ENCODE data around the gene PCCA. TPM values are rescaled to one million over a fixed set of nuclear protein-coding genes. Genes with fewer than 3 reads are reported as not detected.

Gene PCCA
- polyA plus RNA-seq, 1 of the 3 experiments (the other 2 are of a cell fraction), result 7.3 TPM

GRCh38 chr13:100068133-100068931 lies 20.6 kb upstream of the PCCA start:
- Histone ChIP-seq H3K4me1 (ENCODE audit: control insufficient read depth in 1 of 2, insufficient read depth in 2 of 2, low read depth in 1 of 2, low read length in 1 of 2) (no peaks in the 10 kb centered on the region), H3F3A (replicated peaks; ENCODE audit: insufficient read depth) (no peaks in the 10 kb centered on the region), H3K4me2 (no peak overlapping the region), H3K79me2 (ENCODE audit: insufficient read depth) (no peaks in the 10 kb centered on the region), H3K9me2 (no peaks in the 10 kb centered on the region), H3K4me3 (ENCODE audit: low read depth in 2 of 2, low read length in 1 of 2) (no peak overlapping the region), H3K9me3 (no peaks in the 10 kb centered on the region), H3K27me3 (ENCODE audit: insufficient read depth) (no peaks in the 10 kb centered on the region), H4K20me1 (ENCODE audit: insufficient read depth) (no peaks in the 10 kb centered on the region), H2AFZ (ENCODE audit: low read depth) (no peak overlapping the region), H3K36me3 (replicated peaks in 1 of 2; ENCODE audit: control insufficient read depth in 1 of 2, insufficient read depth in 2 of 2, low read length in 1 of 2) (no peaks in the 10 kb centered on the region), H3K27ac (ENCODE audit: low read depth in 2 of 2, low read length in 1 of 2) (no peak overlapping the region), H3K9ac (no peak overlapping the region)
- ChIA-PET CTCF (no interaction called here), POLR2A (no interaction called here)
- no peak for DNase-seq
- 68% methylated on average over 3 of the region's 3 CpGs for WGBS (ENCODE audit: low lambda C conversion rate)
- TF ChIP-seq CHD2 (IDR thresholded peaks at IDR 0.05; ENCODE audit: low read length, partially characterized antibody) (no peak), NFIC (IDR thresholded peaks at IDR 0.05; ENCODE audit: borderline replicate concordance) (no peak), GABPA (IDR thresholded peaks at IDR 0.05; ENCODE audit: low read depth) (no peak), RFX5 (IDR thresholded peaks at IDR 0.05; ENCODE audit: low read length) (no peak), GATA2 (CRISPR knock-in tag; IDR thresholded peaks at IDR 0.05) (no peak), FOXM1 (IDR thresholded peaks at IDR 0.05; ENCODE audit: low read depth) (no peak), TEAD4 (IDR thresholded peaks at IDR 0.05; ENCODE audit: borderline replicate concordance, insufficient read depth) (no peak), CTCF (IDR thresholded peaks at IDR 0.05) (no peak), FOSL2 (IDR thresholded peaks at IDR 0.05; ENCODE audit: borderline replicate concordance, low read depth) (no peak), JUND (IDR thresholded peaks at IDR 0.05) (no peak), USF2 (IDR thresholded peaks at IDR 0.05; ENCODE audit: borderline replicate concordance, low read depth, low read length) (no peak), SIN3A (IDR thresholded peaks at IDR 0.05; ENCODE audit: borderline replicate concordance, low read depth, low read length) (no peak), SMC3 (IDR thresholded peaks at IDR 0.05; ENCODE audit: low read depth, low read length) (no peak), NRF1 (IDR thresholded peaks at IDR 0.05; ENCODE audit: low read depth, low read length) (no peak), YY1 (IDR thresholded peaks at IDR 0.05; ENCODE audit: low read depth) (no peak)
- TF ChIP-seq, protein P1, sequence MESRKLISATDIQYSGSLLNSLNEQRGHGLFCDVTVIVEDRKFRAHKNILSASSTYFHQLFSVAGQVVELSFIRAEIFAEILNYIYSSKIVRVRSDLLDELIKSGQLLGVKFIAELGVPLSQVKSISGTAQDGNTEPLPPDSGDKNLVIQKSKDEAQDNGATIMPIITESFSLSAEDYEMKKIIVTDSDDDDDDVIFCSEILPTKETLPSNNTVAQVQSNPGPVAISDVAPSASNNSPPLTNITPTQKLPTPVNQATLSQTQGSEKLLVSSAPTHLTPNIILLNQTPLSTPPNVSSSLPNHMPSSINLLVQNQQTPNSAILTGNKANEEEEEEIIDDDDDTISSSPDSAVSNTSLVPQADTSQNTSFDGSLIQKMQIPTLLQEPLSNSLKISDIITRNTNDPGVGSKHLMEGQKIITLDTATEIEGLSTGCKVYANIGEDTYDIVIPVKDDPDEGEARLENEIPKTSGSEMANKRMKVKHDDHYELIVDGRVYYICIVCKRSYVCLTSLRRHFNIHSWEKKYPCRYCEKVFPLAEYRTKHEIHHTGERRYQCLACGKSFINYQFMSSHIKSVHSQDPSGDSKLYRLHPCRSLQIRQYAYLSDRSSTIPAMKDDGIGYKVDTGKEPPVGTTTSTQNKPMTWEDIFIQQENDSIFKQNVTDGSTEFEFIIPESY (IDR thresholded peaks at IDR 0.05; ENCODE audit: borderline replicate concordance, low read depth), result no peak
- TF ChIP-seq, protein P2, sequence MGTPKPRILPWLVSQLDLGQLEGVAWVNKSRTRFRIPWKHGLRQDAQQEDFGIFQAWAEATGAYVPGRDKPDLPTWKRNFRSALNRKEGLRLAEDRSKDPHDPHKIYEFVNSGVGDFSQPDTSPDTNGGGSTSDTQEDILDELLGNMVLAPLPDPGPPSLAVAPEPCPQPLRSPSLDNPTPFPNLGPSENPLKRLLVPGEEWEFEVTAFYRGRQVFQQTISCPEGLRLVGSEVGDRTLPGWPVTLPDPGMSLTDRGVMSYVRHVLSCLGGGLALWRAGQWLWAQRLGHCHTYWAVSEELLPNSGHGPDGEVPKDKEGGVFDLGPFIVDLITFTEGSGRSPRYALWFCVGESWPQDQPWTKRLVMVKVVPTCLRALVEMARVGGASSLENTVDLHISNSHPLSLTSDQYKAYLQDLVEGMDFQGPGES (IDR thresholded peaks at IDR 0.05; ENCODE audit: low read depth, low read length), result no peak
